Activated CD8-positive, alpha-beta memory T cell treated with anti-CD3 and anti-CD28 coated beads, Interleukin-2, amount 50 U/mL, for 24 hours (primary cell): ENCODE measurements around the gene ATP10A.

Experiments
- DNase-seq: peaks from one replicate; pipeline ENCODE4 v3.0.0-alpha.2; 2020; ENCODE audit errors: extremely low read depth

ATP10A gene

GRCh38 chr15:25717457-25718168, 145.5 kb downstream of the ATP10A start:
- no peak for DNase-seq

GRCh38 chr15:25717127-25717456, 146.0 kb downstream of the ATP10A start:
- DNase-seq = no peak

- DNase-seq = no peak
Measured at GRCh38 chr15:25716414-25717126, 146.6 kb downstream of the ATP10A start.

DNA sequence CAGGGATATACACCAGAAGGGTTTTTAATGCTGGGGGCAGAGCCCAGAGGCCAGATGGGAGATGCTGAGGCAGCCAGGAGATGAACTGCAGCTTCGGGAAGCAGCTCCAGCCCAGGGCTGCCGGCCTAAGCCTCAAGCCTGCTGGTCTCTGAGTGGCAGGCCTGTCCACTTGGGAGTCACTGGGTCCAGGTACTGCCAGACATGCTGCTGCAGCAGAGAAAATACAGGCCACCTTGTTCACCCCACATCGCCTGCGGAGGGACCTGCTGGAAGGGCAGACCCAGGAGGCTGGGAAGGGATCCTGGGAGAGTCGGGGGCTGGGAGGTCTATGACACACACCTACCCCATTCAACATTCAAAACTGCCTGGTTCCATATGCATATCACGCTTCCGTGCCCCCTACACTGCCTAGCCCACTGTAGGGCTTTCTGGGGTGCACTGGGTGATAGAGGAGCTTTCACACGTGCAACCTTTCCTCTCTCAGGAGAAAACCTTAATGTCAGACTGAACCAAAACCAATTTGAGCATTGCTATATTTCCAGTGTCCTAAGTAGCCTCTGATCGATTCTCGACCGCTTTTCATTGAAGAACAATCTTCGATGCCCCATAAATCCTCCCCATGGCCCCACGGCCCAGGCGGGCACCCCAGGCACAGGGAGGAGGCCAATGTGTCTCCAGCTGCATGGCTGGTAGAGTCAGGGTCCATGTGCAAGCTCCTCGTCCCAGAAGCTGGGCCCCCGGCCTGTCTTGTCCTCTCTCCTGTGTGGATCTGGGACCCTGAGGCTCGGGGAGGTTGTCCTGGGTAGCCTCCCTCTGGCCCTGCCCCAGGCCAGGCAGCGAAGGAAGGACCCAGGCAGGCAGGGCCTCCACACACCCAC, 147.4 kb downstream of the ATP10A start:
- DNase-seq = no peak

DNA sequence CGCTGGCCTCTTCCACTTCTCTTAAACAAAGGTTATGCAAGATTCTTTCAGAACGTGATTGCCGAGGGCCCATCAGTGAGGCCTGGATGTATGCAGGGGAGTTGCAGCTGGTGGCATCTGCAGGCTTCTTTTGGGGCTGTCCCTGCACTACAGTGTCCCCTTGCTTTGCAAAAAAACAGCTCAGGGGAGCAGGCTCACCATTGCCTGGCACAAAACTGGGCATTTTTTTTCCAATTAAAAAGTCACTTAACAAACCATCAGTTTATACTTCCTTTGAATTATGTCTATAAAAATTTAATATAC, 148.6 kb downstream of the ATP10A start:
- no peak for DNase-seq

DNA sequence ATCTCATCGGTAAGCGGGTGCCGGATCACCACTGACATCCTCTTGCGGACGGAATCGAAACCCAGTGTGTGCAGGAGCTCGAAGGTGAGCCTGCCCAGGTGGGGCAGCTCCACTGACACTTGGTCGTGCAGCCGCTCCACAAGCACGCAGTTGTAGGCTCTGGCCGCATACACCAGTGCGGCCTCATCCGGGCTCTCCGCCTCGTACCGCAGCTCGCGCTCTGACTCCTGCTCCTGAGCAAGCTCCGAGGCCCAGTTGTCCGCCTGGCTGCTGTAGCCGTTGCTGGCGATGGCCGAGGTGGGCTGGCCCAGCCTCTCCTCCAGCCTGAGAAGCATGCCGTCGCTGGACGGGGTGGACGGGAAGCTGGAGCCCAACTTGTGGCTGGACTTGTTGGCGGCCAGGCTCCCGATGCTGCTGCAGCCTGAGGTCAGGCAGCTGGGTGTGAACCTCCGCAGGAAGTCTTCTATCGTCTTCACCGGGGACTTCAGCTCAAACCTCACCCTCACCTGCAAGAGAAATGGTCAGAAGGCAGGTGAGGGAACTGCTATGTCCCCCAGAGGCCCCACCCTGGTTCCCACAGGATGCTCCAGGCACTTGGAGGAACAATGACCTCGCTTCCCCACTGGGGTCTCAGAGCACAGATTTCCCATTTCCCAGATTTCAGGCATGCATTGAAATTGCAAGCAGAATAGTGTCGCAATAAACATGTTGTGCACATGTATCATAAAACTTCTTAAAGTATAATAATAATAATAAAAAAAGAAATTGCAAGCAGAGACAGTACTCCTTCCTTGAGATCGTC, 149.2 kb downstream of the ATP10A start:
- no peak for DNase-seq

DNA sequence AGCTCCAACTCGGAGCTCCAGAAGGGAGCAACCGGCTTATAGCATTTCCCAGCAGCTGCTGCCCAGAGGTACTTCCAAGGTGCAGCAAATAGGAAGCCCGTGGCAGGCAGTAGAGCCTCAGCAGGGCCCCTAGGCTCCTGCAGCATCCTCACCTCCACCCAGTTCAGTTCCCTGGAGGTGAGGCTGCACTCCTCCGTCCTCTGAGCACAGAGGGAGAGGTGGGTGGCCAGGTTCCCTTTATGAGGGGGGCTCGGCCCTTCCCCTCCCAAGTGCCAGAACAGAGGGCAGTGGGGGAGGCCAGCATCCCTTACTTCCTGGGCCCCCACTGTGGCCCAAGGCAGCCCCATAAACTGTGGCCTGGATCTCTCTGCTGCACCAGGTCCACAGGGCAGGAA, 150.2 kb downstream of the ATP10A start:
- no peak for DNase-seq

GRCh38 chr15:25712192-25712960, 150.8 kb downstream of the ATP10A start:
- DNase-seq = no peak

DNA sequence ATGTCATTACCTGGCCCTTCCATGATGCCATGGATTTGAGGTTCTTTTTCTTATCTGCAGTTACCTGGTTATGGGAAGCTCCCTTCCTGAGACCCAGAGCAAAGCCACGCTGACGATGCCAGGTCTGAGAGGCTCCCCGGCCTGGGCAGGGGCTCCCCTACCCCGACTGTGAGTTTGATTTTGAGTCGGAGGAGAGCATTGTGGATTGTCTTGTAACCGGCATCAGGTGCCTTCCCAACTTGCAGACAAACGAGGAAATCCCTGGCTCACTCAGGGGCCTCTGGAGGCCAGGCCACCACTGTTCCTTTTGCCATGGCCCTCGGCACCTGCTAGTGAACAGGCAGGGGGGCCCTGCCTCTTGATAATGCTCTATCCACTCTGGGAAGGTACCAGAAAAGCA, 151.4 kb downstream of the ATP10A start:
- no peak for DNase-seq

- no peak for DNase-seq
Measured at GRCh38 chr15:25711164-25711563, 152.0 kb downstream of the ATP10A start.

DNA sequence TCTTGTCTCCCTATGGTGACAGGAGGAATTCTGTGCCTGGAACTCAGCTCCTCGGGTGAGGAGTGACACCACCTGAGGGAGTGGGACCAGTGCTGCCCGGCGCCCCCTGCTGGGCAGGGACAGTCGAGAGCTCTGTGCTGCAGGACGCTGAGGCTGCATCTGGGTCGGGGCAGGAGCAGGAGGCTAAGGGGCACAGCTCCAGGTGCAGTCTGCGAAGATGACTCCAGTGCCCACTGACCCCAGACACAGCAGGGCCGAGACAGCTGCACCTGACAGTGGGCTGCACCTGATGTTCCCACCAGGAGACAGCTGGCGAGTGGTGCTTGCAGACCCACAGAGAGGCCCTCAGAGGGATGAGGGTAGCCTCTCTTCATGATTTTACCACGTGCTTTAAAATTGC, 152.9 kb downstream of the ATP10A start:
- DNase-seq = no peak

GRCh38 chr15:25709437-25710159, 153.5 kb downstream of the ATP10A start:
- DNase-seq = no peak

DNA sequence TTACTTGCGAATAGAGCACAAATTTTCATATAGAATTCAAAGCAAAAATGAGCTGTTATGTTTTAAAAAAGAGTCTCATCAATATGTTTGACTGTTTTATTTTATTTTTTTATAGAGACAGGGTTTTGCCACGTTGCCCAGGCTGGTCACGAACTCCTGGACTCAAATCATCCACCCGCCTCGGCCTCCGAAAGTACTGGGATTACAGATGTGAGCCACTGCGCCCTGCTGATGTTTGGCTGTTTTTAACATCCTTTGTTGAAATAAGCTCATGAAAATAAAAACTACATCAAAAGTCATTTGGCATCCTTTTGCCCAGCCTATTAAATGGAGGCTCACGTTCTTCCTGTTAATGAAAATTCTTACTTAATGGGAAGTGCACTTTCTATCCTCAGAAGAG, 154.7 kb downstream of the ATP10A start:
- no peak for DNase-seq

DNA sequence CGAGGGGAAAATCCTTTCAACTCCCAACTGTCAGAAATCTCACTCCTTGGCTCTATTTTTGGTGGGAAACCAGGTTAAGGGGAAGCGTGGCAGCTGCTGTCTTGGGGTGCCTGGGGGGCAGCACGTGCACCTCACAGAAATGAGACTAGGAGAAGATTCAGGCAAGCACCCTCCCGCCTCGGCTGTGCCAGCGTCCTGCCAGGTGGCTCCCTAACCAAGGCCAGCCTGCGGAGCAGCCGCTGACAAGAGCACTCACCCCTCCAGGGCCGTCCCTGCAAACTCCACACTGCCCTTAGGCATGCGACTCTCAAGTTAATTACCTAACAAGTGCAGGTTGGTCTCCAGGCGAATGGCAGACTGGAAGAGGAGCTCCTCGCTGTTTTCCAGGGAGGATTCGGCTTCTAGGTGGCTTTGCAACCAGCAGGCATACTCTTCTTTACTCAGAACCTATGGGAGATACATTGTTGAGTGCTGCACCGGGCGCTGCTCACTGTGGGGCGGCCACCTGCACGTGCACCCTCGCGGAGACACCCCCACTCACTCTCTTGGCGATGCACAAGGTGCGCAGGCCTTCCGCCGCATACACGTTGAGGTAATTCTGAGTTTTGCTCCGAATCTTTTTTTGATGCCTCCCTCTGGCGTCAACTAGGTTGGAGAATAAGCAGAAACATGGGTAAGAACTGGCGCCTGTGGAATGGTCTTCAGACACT, 155.3 kb downstream of the ATP10A start:
- DNase-seq = no peak

GRCh38 chr15:25706176-25706955, 156.8 kb downstream of the ATP10A start:
- DNase-seq = no peak

GRCh38 chr15:25705433-25706115, 157.6 kb downstream of the ATP10A start:
- DNase-seq = no peak

DNA sequence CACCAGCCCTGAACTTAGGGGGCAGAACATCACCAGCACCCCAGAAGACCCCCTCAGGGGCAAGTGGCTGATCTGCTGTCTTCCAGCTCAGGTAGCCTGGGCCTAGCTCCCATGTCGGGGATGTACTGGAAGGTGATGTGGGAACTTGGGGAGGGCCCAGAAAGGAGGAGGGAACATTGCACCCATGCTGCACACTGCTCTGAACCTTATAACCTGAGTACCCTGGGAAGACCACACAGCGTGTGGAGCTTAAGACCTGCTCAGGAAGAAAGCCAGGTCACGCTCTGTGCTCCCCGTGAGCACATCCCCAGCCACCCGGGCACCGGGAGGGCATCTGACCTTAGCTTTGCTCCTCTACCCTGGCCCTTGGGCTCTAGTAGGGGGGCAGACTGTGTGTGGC, 159.4 kb downstream of the ATP10A start:
- DNase-seq = no peak

- DNase-seq = no peak
Measured at GRCh38 chr15:25701721-25702465, 161.2 kb downstream of the ATP10A start.
